ENCODE results near the gene ABCA1. TPM values are rescaled to one million over a fixed set of nuclear protein-coding genes. Genes with fewer than 3 reads are reported as not detected.

Gene ABCA1
- total and polyA plus RNA-seq, 2 of the 13 experiments (the other 11 are each of a cell fraction or from before 2014, with no cell fraction given), result 26.8 to 63.8 TPM

GRCh38 chr9:104747565-104748358 is 180.2 kb downstream of the ABCA1 start, which contains the start of gene NIPSNAP3A (continued):
- TF ChIP-seq LBX2 (CRISPR knock-in tag; IDR thresholded peaks at IDR 0.05; ENCODE audit: borderline replicate concordance) (no peak), ZNF331 (CRISPR knock-in tag; IDR thresholded peaks at IDR 0.05) (peak; percentile 30; the same call in 1 of the 2 replicates), E2F1 (CRISPR knock-in tag; IDR thresholded peaks at IDR 0.05) (0 out of 2 replicates have a peak, but pooled peaks have one; percentile 57), ZNF589 (CRISPR knock-in tag; conservative IDR thresholded peaks at IDR 0.05) (no peak), BRF2 (CRISPR knock-in tag; IDR thresholded peaks at IDR 0.05) (no peak), FOXJ3 (CRISPR knock-in tag; IDR thresholded peaks at IDR 0.05; ENCODE audit: borderline replicate concordance) (peak; percentile 46; the same call in 1 of the 2 replicates), UBTF (CRISPR knock-in tag; IDR thresholded peaks at IDR 0.05) (peak; percentile 82), ZBTB34 (CRISPR knock-in tag; IDR thresholded peaks at IDR 0.05) (no peak), ZNF576 (CRISPR knock-in tag; IDR thresholded peaks at IDR 0.05) (no peak), CBFB (CRISPR knock-in tag; IDR thresholded peaks at IDR 0.05) (no peak), BORCS8-MEF2B (CRISPR knock-in tag; IDR thresholded peaks at IDR 0.05) (no peak), ZBTB10 (CRISPR knock-in tag; IDR thresholded peaks at IDR 0.05; ENCODE audit: borderline replicate concordance) (peak; percentile 100), ZNF879 (CRISPR knock-in tag; IDR thresholded peaks at IDR 0.05) (no peak), YEATS4 (CRISPR knock-in tag; IDR thresholded peaks at IDR 0.05; ENCODE audit: borderline replicate concordance) (peak; percentile 69; the same call in 1 of the 2 replicates), ZNF777 (CRISPR knock-in tag; IDR thresholded peaks at IDR 0.05) (peak; percentile 95), HNRNPLL (IDR thresholded peaks at IDR 0.05; ENCODE audit: low read depth, low read length, poor library complexity, severe bottlenecking) (peak; percentile 84), ZNF282 (IDR thresholded peaks at IDR 0.05; ENCODE audit: partially characterized antibody) (no peak), ZNF20 (CRISPR knock-in tag; IDR thresholded peaks at IDR 0.05) (no peak)
